ENCODE results near the gene BRICD5. TPM values are rescaled to one million over a fixed set of nuclear protein-coding genes. Genes with fewer than 3 reads are reported as not detected.

Gene BRICD5
- total RNA-seq, 1 donor from 2014 or later: 2.0 TPM

DNA sequence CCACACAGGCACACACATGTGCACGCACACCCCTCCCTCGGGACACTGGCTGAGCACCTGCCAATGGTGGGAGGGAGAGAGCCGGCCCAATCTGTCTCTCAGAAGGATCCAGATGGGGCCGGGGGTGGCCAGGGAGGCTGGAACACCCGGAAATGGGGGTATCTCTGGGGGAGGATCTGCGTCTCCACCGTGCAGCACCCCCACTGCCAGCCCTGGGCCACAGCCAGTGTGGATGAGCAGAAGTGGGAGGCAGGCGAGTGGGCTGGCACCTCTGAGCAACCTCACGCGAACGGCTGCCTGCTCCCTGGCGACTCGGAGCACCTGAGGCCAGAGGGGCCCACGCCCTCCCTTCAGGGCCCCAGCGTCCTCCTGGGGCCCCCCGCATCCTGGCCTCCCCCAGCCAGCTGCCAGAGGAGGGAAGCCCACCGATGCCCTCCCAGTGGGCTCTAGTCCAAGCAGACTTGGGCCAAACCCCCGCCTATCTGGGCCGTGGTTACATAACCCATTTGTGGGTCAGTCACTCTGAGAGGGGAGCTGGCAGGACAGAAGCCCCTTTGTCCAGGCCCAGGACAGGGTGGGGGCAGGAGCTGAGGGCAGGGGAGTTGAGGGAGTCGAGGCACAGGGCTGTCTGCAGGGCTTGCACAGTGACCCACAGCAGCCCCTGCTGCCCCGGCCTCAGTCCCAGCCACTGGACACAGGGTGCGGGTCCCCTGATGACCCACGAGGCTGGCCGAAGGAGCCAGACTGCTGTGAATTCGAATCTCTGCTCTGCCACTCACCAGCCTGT lies 19.8 kb downstream of the BRICD5 start:
- peaks cover 19% of the 10 kb centered on the region for H3K27me3 ChIP-seq (ENCODE audit: control insufficient read depth, insufficient read depth, low read length)
- H3K4me3 ChIP-seq (ENCODE audit: low read depth, low read length): no peak overlapping the region
- TF ChIP-seq, protein P1, sequence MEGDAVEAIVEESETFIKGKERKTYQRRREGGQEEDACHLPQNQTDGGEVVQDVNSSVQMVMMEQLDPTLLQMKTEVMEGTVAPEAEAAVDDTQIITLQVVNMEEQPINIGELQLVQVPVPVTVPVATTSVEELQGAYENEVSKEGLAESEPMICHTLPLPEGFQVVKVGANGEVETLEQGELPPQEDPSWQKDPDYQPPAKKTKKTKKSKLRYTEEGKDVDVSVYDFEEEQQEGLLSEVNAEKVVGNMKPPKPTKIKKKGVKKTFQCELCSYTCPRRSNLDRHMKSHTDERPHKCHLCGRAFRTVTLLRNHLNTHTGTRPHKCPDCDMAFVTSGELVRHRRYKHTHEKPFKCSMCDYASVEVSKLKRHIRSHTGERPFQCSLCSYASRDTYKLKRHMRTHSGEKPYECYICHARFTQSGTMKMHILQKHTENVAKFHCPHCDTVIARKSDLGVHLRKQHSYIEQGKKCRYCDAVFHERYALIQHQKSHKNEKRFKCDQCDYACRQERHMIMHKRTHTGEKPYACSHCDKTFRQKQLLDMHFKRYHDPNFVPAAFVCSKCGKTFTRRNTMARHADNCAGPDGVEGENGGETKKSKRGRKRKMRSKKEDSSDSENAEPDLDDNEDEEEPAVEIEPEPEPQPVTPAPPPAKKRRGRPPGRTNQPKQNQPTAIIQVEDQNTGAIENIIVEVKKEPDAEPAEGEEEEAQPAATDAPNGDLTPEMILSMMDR (IDR thresholded peaks at IDR 0.05; ENCODE audit: insufficient read depth, low read length, poor library complexity, severe bottlenecking): no peak
- no peaks in the 10 kb centered on the region for H3K36me3 ChIP-seq (ENCODE audit: control insufficient read depth, insufficient read depth, low read length)
- no peak for DNase-seq (ENCODE audit: low read depth)

DNA sequence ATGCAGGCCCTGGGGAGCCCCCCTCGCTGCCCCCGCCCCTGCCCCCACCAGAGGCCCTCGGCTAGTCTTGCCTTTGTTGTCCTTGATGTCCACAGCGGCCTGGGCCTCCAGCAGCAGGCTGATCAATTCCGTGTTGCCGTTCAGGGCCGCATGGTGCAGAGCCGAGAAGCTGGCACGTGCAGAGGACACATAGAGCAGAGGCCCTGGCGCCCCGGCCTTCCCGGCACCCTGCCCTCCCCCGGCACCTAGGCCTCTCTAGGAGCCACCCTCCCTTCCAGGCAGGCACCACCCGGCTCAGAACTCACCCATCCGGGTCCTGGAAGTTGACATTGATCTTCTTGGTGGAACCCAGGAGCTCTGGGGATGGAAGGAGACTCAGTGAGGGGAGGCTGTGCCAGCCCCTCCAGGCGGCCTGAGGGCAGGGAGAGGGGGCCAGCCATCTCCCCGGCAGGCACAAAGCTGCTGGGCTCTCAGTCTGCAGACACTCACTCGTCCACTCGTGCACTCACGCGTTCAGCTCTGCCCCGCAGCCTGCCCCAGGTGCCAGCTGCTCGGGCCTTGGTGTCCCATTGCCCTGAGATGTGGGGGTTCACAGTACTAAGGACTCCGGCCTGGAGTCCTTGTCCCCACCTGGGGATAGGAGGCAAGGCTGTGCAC lies 20.5 kb downstream of the BRICD5 start:
- no peak for DNase-seq (ENCODE audit: low read depth)
- peaks cover 12% of the 10 kb centered on the region for H3K27me3 ChIP-seq (ENCODE audit: control insufficient read depth, insufficient read depth, low read length)
- TF ChIP-seq, protein P1 (IDR thresholded peaks at IDR 0.05; ENCODE audit: insufficient read depth, low read length, poor library complexity, severe bottlenecking): no peak
- no peak overlapping the region for H3K4me3 ChIP-seq (ENCODE audit: low read depth, low read length)
- no peaks in the 10 kb centered on the region for H3K36me3 ChIP-seq (ENCODE audit: control insufficient read depth, insufficient read depth, low read length)

DNA sequence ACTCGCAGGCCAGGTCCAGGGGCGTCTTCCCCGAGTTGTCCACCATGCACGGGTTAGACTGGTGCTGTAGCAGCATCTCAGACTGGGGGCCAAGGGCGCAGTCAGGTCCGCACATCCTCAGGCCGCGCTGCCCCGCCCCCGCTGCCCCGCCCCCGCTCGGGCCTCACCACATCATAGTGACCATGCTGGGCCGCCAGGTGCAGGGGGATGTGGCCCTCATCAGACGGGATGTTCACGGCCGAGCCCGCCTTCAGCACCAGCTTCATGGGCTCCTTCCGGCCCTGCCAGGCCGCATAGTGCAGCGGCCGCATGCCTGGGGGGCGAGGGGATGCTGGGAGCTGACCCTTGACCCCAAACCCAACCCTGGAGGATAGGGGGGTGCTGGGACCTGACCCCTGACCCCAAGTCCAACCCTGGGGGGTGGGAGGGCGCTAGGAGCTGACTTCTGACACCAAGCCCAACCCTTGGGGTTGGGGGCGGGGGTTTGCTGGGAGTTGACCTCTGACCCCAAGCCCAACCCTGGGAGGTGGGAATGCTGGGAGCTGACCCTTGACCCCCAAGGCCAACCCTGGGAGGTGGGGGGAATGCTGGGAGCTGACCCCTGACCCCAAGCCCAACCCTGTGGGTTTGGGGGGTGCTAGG lies 21.3 kb downstream of the BRICD5 start:
- H3K36me3 ChIP-seq (ENCODE audit: control insufficient read depth, insufficient read depth, low read length): no peaks in the 10 kb centered on the region
- peaks cover 4% of the 10 kb centered on the region for H3K27me3 ChIP-seq (ENCODE audit: control insufficient read depth, insufficient read depth, low read length)
- no peak for DNase-seq (ENCODE audit: low read depth)
- TF ChIP-seq, protein P1 (IDR thresholded peaks at IDR 0.05; ENCODE audit: insufficient read depth, low read length, poor library complexity, severe bottlenecking): no peak
- H3K4me3 ChIP-seq (ENCODE audit: low read depth, low read length): no peak overlapping the region

DNA sequence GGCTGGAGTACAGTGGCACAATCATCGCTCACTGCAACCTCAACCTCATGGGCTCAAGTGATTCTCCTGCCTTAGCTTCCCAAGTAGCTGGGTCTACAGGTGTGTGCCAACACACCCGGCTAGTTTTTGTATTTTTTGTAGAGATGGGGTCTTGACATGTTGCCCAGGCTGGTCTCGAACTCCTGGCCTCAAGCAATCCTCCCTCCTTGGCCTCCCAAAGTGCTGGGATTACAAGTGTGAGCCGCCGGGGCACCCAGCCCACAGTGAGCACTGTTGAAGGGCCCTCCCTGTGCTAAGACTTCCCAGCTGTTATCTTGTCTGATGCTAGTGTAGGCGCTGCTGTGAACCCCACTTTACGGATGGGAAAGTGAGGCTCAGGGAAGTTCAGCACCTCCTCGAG lies 22.3 kb downstream of the BRICD5 start:
- DNase-seq (ENCODE audit: low read depth): no peak
- Histone ChIP-seq H3K36me3 (ENCODE audit: control insufficient read depth, insufficient read depth, low read length) (no peaks in the 10 kb centered on the region), H3K4me3 (ENCODE audit: low read depth, low read length) (no peak overlapping the region), H3K27me3 (ENCODE audit: control insufficient read depth, insufficient read depth, low read length) (no peaks in the 10 kb centered on the region)
- TF ChIP-seq, protein P1 (IDR thresholded peaks at IDR 0.05; ENCODE audit: insufficient read depth, low read length, poor library complexity, severe bottlenecking): no peak

DNA sequence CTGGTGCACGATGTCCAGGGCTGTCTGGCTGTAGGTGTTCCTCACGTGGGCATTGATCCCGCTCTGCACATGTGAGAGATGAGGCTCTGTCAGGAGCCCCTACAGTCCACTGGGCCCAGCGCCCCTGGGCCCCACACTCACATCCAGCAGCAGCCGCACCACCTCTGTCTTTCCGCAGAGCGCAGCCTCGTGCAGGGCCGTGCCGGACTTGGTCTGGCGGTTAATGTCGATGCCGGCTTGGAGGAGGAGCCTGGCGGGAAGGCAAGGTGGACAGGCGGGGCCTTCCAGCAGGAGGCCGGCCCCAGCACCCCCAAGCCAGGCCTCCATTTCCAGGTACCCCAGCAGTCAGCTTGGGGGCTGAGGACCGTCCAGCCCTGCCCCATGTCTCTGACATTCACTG lies 23.5 kb downstream of the BRICD5 start:
- Histone ChIP-seq H3K36me3 (ENCODE audit: control insufficient read depth, insufficient read depth, low read length) (no peaks in the 10 kb centered on the region), H3K27me3 (ENCODE audit: control insufficient read depth, insufficient read depth, low read length) (no peaks in the 10 kb centered on the region), H3K4me3 (ENCODE audit: low read depth, low read length) (no peak overlapping the region)
- TF ChIP-seq, protein P1 (IDR thresholded peaks at IDR 0.05; ENCODE audit: insufficient read depth, low read length, poor library complexity, severe bottlenecking): no peak
- no peak for DNase-seq (ENCODE audit: low read depth)

Measured in kidney epithelial cell (primary cell).